NCI-H446 (cell line): Measurements from ENCODE around the gene MAP4.
"Not testable (repeated sequence)": the region's sequence is repeated elsewhere in the genome, so short reads cannot be mapped to it uniquely, and the experiment has no call there.

ENCODE experiments used
- DNase-seq, 2 experiments: peaks; one replicate each; lab custom pipeline; 2025; lab: John Stamatoyannopoulos, UW

MAP4 gene, protein sequence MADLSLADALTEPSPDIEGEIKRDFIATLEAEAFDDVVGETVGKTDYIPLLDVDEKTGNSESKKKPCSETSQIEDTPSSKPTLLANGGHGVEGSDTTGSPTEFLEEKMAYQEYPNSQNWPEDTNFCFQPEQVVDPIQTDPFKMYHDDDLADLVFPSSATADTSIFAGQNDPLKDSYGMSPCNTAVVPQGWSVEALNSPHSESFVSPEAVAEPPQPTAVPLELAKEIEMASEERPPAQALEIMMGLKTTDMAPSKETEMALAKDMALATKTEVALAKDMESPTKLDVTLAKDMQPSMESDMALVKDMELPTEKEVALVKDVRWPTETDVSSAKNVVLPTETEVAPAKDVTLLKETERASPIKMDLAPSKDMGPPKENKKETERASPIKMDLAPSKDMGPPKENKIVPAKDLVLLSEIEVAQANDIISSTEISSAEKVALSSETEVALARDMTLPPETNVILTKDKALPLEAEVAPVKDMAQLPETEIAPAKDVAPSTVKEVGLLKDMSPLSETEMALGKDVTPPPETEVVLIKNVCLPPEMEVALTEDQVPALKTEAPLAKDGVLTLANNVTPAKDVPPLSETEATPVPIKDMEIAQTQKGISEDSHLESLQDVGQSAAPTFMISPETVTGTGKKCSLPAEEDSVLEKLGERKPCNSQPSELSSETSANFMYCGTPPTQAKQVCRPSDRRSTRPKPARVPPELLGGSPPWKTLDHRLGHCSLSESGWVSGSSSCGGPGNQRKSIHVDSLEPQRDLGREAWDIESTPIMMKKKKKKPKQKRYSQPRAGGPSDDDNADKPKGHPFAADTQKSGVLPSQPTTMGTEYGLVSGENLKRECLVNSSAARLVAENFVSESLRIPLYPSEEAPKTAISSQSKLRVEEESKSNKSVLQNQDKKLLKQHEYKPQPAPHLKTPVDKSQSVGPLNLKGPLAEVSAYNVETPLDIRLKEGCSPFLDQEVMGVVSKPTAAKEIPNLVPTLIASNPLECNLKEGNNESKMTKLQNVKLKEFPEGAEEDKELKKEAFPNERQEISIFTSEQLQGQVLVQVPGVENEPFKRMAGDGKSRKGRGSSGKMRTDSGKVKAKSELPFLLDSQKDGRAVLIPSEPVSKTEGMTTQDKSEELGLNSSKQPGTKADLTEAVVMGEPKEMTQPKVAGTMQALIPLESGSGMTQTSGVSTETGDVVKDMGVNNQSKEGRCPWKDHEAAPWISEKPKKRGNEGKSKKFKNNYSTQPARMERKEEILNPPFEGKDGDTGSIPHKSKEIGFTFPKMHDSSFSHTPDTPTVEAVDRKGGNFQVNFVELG (N-terminal part only)

GRCh38 chr3:48016301-48016973 is at the start of gene MAP4:
MAP4 (minus strand) TSS chr3:48016416; CDS start chr3:47998860, 17,556 bp downstream.
- DNase-seq = peak in 1 of 2 experiments; percentile 15

- no peak for DNase-seq
These were observed 48.8 kb upstream of the MAP4 start for GRCh38 chr3:48065035-48065434.

- DNase-seq = no peak
These were observed 48.1 kb upstream of the MAP4 start for GRCh38 chr3:48064292-48064829.

GRCh38 chr3:48061586-48061985 is 45.4 kb upstream of the MAP4 start:
- not testable (repeated sequence) for DNase-seq

DNA sequence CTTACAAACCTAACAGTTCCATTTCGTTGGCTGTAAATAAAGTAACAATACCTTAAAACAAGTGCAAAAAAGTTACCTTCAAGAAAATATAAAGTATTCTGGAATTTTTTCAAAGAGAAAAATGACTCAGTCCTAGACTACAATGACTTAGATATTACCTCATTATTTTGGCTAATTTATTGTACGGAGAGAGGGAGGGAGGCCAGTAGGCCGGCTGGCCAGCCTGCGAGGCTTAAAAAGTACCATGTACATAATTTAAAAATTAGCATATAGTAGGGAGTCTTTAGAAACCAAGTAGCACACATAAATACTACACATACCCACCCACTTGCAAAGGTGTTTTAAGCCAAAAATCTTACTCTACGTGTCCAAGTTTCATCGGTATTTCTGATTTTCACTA is 41.9 kb upstream of the MAP4 start:
- DNase-seq = no peak

DNA sequence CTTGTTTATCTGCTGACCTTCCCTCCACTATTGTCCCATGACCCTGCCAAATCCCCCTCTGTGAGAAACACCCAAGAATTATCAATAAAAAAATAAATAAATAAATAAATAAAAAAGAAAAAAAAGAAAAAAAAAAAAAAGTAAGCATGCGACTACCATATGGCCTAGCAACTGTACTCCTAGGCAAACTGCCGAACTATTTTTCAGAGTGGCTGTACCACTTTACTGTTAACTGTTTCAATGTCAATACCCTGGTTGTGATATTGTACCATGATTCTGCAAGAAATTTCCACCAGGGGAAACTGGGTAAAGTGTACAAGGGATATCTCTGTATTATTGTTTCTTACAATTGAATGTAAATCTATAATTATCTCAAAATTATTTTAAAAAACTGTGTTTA is 41.3 kb upstream of the MAP4 start:
- peak in 1 of 2 experiments; percentile 14 for DNase-seq

- no peak for DNase-seq
These were observed 31.7 kb upstream of the MAP4 start for GRCh38 chr3:48047841-48048464.

DNA sequence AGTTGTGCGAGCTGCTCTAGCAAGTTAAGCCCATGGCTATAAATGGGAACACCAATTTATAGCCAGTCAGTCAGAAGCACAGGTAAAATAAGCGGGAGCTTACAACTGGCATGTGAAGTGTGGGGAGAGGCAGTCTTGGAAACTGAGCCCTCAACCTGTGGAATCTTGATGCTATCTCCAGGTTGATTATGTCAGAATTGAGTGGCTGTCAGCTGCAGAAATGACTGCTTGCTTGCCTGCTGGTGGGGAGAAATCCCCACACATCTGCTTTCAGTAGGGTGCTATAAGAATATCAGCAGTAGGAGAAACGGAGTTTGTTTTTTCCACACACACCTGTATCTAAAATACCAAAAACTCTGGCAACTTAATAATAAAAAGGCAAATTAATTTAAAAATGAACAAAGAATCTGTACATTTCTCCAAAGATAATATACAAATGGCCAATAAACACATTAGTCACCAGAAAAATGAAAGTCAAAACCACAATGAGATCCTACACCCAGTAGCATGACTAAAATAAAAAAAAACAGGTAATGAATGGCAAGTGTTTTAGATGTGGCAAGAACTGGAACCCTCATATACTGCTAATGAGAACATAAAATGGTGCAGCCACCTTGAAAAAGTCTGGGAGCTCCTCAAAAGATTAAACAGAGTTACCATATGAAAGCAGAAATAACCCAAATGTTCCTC is 26.0 kb upstream of the MAP4 start:
- no peak for DNase-seq

DNA sequence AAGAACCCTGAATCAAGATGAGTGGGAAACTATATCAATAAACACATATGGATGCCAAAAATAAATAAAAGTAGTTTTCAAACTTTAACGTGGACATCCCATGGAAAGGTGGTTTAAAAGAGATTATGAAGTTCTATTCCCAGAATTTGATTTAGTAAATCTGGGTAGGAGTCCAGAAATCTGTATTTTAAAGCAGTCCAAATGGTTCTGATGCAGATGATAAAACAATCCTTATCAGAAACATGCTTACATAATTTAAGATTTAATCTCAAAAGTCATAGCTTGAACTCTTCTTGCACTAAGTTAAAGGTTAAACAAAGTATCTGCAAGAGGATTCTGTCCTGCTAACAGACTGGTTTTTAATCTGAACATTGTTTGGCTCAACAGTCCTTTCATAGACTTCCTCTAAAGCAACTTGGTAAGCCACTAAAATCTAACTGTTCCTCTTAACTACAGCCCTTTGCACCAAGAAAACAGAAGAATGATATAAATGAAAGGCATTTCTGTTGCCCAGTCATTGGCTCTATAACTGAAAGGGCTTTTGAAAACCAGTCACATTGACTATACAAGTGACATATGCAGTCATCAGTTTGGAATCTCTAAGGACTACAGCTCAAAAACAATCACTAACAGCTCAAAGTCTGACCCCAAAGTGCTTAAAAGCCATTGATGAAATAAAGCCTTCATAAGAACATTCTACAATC is 23.4 kb upstream of the MAP4 start:
- DNase-seq = no peak

DNA sequence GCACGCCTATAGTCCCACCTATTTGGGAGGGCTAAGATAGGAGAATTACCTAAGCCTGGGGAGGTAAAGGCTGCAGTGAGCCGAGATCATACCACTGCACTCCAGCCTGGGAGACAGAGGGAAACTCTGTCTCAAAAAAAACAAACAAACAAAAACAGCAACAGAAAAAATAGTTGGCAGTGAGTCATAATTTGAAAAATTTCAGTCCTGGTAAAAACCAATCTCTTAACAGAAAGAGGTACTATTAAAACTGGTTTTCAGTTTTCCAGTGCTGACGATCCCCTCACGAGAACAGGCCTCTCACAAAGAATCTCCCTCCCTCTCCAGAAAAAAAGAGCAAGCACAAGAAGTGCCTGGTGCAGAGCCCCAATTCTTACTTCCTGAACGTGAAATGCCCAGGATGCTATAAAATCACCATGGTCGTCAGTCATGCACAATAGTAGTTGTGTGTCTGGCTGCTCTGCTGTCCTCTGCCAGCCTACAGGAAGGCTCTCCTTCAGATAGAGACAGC is 22.8 kb upstream of the MAP4 start:
- DNase-seq = no peak

DNA sequence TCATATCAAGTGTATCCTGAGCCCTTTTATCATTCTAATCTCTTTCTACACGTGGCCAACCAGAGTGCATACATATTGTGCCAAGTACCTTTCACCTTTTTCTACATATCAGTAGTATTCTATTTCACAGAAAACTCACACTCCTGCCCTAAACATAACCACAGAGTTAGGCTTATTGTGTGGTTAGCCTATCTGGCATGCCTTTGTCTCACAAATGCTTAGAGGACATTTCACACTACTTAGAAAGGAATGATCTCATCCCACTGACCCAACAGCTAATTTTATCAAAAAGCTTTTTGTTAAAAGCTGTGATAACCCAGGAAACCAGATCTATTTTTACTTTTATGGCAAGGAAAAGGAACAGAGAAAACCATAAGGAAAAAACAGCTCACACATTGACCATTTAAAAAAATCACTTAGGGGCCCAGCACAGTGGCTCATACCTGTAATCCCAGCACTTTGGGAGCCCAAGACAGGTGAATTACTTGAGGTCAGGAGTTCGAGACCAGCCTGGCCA is 17.8 kb upstream of the MAP4 start:
- no peak for DNase-seq

DNA sequence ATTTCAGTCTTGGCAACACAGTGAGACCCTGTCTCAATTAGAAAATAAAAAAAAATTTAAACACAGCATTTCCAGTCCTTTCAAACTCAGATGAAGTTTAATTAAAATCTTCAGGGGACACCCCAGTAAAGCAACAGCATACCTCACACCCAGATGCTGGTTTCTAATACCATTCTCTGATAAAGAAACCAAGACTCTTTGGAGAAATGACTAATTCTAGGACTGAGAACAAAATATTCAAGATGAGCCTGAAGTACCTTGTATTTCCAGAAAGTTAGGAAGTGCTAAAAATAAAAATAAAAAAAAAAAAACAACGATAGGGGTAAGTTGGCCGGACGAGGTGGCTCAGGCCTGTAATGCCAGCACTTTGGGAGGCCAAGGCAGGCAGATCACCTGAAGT is 14.0 kb upstream of the MAP4 start:
- no peak for DNase-seq

DNA sequence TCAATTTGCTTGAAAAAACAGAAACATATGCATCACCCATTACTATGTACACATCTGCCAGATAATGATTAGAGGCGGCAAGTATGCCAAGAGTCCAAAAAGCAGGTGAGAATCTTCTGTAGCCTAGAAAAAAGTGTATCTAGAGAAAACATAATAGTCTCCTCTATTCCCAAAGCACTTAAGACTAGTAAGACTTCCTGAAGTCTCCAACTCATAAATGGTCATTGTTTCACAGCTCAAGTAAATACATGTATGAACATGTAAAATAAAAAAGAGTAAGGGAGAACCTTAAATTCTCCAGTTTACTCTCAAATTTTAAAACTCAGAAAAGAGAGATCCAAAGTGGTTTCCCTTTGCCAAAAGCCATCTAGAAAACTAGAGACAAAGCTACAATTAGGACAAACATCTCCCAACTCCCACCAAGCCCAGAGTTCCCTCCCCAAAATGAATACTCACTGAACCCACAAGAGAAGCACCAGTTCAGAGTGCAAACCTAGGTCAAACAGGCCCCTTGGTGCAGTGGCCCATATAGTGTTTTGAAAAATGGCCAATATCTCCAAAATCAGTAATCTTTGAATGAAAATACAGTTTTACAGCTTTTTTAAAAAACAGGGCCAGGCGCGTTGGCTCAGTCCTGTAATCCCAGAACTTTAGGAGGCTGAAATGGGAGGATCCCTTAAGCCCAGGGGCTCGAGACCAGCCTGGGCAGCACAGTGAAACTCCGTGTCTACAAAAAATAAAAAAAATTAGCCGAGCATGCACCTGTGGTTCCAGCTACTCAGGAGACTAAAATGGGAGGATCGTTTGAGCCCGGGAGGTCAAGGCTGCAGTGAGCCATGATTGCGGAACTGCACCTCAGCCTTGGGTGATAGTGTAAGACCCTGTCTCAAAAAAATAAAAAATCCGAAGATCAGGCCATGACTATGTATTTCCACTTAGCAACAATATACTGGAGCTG is 11.0 kb upstream of the MAP4 start:
- DNase-seq = no peak

- no peak for DNase-seq
These were observed 9.9 kb upstream of the MAP4 start for GRCh38 chr3:48026098-48026497.

GRCh38 chr3:48024401-48024800 is 8.2 kb upstream of the MAP4 start:
- DNase-seq = no peak

- DNase-seq = no peak
These were observed 7.2 kb upstream of the MAP4 start for GRCh38 chr3:48023377-48023776.

DNA sequence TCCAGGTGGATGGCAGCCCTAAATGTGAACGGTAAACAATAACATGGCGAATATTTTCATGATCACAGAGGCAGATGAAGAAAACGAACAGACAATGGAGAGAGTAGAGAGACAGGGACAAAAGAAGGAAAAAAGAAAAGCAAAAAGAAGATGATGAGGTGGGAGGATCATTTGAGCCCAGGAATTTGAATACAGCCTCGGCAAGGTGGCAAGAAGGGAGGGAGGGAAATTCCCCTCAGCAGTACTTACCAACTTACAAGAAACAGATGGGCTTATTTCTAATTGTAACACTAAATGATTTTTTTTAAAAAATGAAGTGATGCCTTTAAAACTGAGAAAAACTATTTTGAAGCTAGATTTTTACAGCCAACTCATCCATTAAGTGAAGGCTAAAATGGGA is 6.0 kb upstream of the MAP4 start:
- DNase-seq = no peak

- DNase-seq = no peak
These were observed 2.6 kb upstream of the MAP4 start for GRCh38 chr3:48018841-48019240.
